HEK293 (cell line): ENCODE data around the gene LRRC59.

ENCODE experiments used
- CTCF ChIA-PET: fragments of 350-600 bp; formaldehyde crosslinking; extraction: SDS; loops from one replicate; lab custom pipeline; 2021; ENCODE audit warnings: antibody characterized with exemption; lab: Yijun Ruan, JAX
- POLR2A ChIA-PET: fragments of 300-600 bp; formaldehyde crosslinking; extraction: SDS; loops from one replicate; lab custom pipeline; 2020; ENCODE audit warnings: antibody characterized with exemption, inconsistent platforms; lab: Yijun Ruan, JAX
- H3K27ac ChIP-seq: fragments of 200-500 bp; sonication (Bioruptor generic); 2 replicates; pipeline ENCODE4 v1.5.1; 2014; ENCODE audit warnings: low read depth, low read length, control low read depth, inconsistent platforms; ENCODE audit errors: extremely low read depth
- H3K36me3 ChIP-seq, 2 experiments: fragments of 200-500 bp in 1 of 2; sonication (Bioruptor generic) in 1 of 2; 1 replicate in 1 of 2; 2 replicates in 1 of 2; pipeline ENCODE4 v1.5.1; 2014 to 2017; ENCODE audit warnings: inconsistent platforms in 2 of 2, low read length in 2 of 2; ENCODE audit not compliant: control insufficient read depth in 2 of 2, insufficient read depth in 1 of 2
- H3K4me1 ChIP-seq: fragments of 200-500 bp; sonication (Bioruptor generic); 2 replicates; pipeline ENCODE4 v1.5.1; 2014; ENCODE audit warnings: mild to moderate bottlenecking, low read length, inconsistent platforms; ENCODE audit not compliant: control insufficient read depth, insufficient read depth
- H3K4me3 ChIP-seq: 2 replicates; pipeline ENCODE4 v1.5.1; 2011; ENCODE audit warnings: low read depth, mild to moderate bottlenecking, control low read depth, low read length, moderate library complexity
- H3K9me3 ChIP-seq: fragments of 200-500 bp; sonication (Bioruptor generic); 2 replicates; pipeline ENCODE4 v1.5.1; 2014; ENCODE audit warnings: low read depth, low read length, inconsistent platforms; ENCODE audit not compliant: control insufficient read depth, insufficient read depth
- FEZF1 ChIP-seq: fragments of 450-650 bp; formaldehyde crosslinking; IDR thresholded peaks from 2 replicates; pipeline ENCODE4 v1.5.1; 2016; ENCODE audit warnings: missing biosample characterization, missing genetic modification characterization
- REST ChIP-seq: fragments of 450-650 bp; formaldehyde crosslinking; IDR thresholded peaks from 2 replicates; pipeline ENCODE4 v1.5.1; 2016; ENCODE audit warnings: missing biosample characterization, missing genetic modification characterization
- ZBTB6 ChIP-seq: fragments of 450-650 bp; formaldehyde crosslinking; IDR thresholded peaks from 2 replicates; pipeline ENCODE4 v1.5.1; 2017; ENCODE audit warnings: missing biosample characterization, missing genetic modification characterization
- ZNF112 ChIP-seq: fragments of 450-650 bp; formaldehyde crosslinking; IDR thresholded peaks from 2 replicates; pipeline ENCODE4 v1.5.0; 2017; ENCODE audit warnings: missing biosample characterization, missing genetic modification characterization
- ZNF155 ChIP-seq: fragments of 450-650 bp; formaldehyde crosslinking; IDR thresholded peaks from 2 replicates; pipeline ENCODE4 v1.5.1; 2016; ENCODE audit warnings: missing biosample characterization, missing genetic modification characterization
- ZNF211 ChIP-seq: fragments of 450-650 bp; formaldehyde crosslinking; IDR thresholded peaks from 2 replicates; pipeline ENCODE4 v1.5.1; 2016; ENCODE audit warnings: low read depth, missing biosample characterization, missing genetic modification characterization
- ZNF423 ChIP-seq: fragments of 450-650 bp; formaldehyde crosslinking; IDR thresholded peaks from 2 replicates; pipeline ENCODE4 v1.5.1; 2016; ENCODE audit warnings: missing biosample characterization, missing genetic modification characterization
- ZNF473 ChIP-seq: fragments of 450-650 bp; formaldehyde crosslinking; IDR thresholded peaks from 2 replicates; pipeline ENCODE4 v1.5.1; 2017; ENCODE audit warnings: missing biosample characterization, missing genetic modification characterization
- ZNF548 ChIP-seq: fragments of 450-650 bp; formaldehyde crosslinking; IDR thresholded peaks from 2 replicates; pipeline ENCODE4 v1.5.1; 2016; ENCODE audit warnings: missing biosample characterization, missing genetic modification characterization
- ZNF571 ChIP-seq: fragments of 450-650 bp; formaldehyde crosslinking; IDR thresholded peaks from 2 replicates; pipeline ENCODE4 v1.5.0; 2017; ENCODE audit warnings: missing biosample characterization, missing genetic modification characterization
- ZNF621 ChIP-seq: fragments of 450-650 bp; formaldehyde crosslinking; IDR thresholded peaks from 2 replicates; pipeline ENCODE4 v1.5.1; 2017; ENCODE audit warnings: missing biosample characterization, missing genetic modification characterization
- ZNF624 ChIP-seq: fragments of 450-650 bp; formaldehyde crosslinking; IDR thresholded peaks from 2 replicates; pipeline ENCODE4 v1.5.1; 2017; ENCODE audit warnings: missing biosample characterization, missing genetic modification characterization
- ZNF660 ChIP-seq: fragments of 450-650 bp; IDR thresholded peaks from 2 replicates; pipeline ENCODE4 v1.5.1; 2018; ENCODE audit warnings: missing biosample characterization, mild to moderate bottlenecking, missing genetic modification characterization
- ZNF776 ChIP-seq: fragments of 450-650 bp; formaldehyde crosslinking; IDR thresholded peaks from 2 replicates; pipeline ENCODE4 v1.5.0; 2017; ENCODE audit warnings: missing biosample characterization, missing genetic modification characterization, borderline replicate concordance
- ZNF843 ChIP-seq: fragments of 450-650 bp; formaldehyde crosslinking; IDR thresholded peaks from 2 replicates; pipeline ENCODE4 v1.5.1; 2016; ENCODE audit warnings: missing biosample characterization, missing genetic modification characterization
- TF ChIP-seq, protein P1 (sequence below): fragments of 450-650 bp; formaldehyde crosslinking; IDR thresholded peaks from 2 replicates; pipeline ENCODE4 v1.5.1; 2016; ENCODE audit warnings: missing biosample characterization, missing genetic modification characterization
- TF ChIP-seq, protein P2 (sequence below): IDR thresholded peaks from 2 replicates; pipeline ENCODE4 v1.6.1; 2011; ENCODE audit warnings: mild to moderate bottlenecking, low read depth, low read length, borderline replicate concordance
- TF ChIP-seq, protein P3 (sequence below): fragments of 450-650 bp; formaldehyde crosslinking; IDR thresholded peaks from 2 replicates; pipeline ENCODE4 v1.5.1; 2016; ENCODE audit warnings: missing biosample characterization, missing genetic modification characterization

Gene LRRC59

GRCh38 chr17:50389534-50389933, 7.8 kb downstream of the LRRC59 start:
- H3K36me3 ChIP-seq = peaks cover 95 to 100% of the 10 kb centered on the region in 2 experiments
- no peaks in the 10 kb centered on the region for H3K9me3 ChIP-seq
- ChIA-PET CTCF (interaction anchor here (0.6 to 8.8 kb wide), 2 partner anchors 8 to 48 kb away, joined by 3 to 69 read pairs; partner anchors contain the start of gene LRRC59), POLR2A (interaction anchor here (0.6 to 5.1 kb wide), 6 partner anchors 7 to 238 kb away, joined by 3 to 25 read pairs (median 3); partner anchors contain the start of genes EME1, LRRC59 and MRPL27)
- H3K4me1 ChIP-seq = no peaks in the 10 kb centered on the region
- TF ChIP-seq, protein P1, sequence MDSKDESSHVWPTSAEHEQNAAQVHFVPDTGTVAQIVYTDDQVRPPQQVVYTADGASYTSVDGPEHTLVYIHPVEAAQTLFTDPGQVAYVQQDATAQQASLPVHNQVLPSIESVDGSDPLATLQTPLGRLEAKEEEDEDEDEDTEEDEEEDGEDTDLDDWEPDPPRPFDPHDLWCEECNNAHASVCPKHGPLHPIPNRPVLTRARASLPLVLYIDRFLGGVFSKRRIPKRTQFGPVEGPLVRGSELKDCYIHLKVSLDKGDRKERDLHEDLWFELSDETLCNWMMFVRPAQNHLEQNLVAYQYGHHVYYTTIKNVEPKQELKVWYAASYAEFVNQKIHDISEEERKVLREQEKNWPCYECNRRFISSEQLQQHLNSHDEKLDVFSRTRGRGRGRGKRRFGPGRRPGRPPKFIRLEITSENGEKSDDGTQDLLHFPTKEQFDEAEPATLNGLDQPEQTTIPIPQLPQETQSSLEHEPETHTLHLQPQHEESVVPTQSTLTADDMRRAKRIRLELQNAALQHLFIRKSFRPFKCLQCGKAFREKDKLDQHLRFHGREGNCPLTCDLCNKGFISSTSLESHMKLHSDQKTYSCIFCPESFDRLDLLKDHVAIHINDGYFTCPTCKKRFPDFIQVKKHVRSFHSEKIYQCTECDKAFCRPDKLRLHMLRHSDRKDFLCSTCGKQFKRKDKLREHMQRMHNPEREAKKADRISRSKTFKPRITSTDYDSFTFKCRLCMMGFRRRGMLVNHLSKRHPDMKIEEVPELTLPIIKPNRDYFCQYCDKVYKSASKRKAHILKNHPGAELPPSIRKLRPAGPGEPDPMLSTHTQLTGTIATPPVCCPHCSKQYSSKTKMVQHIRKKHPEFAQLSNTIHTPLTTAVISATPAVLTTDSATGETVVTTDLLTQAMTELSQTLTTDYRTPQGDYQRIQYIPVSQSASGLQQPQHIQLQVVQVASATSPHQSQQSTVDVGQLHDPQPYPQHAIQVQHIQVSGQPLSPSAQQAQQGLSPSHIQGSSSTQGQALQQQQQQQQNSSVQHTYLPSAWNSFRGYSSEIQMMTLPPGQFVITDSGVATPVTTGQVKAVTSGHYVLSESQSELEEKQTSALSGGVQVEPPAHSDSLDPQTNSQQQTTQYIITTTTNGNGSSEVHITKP (tag by site-specific recombination) = no peak
- no peak for TF ChIP-seq ZBTB6
- TF ChIP-seq ZNF621 (tag by site-specific recombination) = no peak
- no peak for TF ChIP-seq ZNF776 (tag by site-specific recombination)
- no peak for TF ChIP-seq ZNF423
- TF ChIP-seq REST (tag by site-specific recombination) = no peak
- TF ChIP-seq ZNF571 (tag by site-specific recombination) = no peak
- TF ChIP-seq ZNF660 = no peak
- TF ChIP-seq ZNF112 (tag by site-specific recombination) = no peak
- H3K4me3 ChIP-seq = no peak overlapping the region
- no peak overlapping the region for H3K27ac ChIP-seq

GRCh38 chr17:50388728-50389127, 8.6 kb downstream of the LRRC59 start:
- Histone ChIP-seq H3K27ac (no peak overlapping the region), H3K4me1 (no peaks in the 10 kb centered on the region), H3K4me3 (no peak overlapping the region), H3K36me3 (peaks cover 94 to 100% of the 10 kb centered on the region in 2 experiments)
- POLR2A ChIA-PET = interaction anchor here (0.6 to 5.1 kb wide), 5 partner anchors 8 to 83 kb away, joined by 3 to 25 read pairs (median 3); partner anchors contain the start of genes EME1, LRRC59 and MRPL27
- CTCF ChIA-PET = interaction anchor here (0.7 to 8.8 kb wide), 2 partner anchors 9 to 27 kb away, joined by 3 to 69 read pairs; partner anchors contain the start of gene LRRC59
- TF ChIP-seq, protein P2, sequence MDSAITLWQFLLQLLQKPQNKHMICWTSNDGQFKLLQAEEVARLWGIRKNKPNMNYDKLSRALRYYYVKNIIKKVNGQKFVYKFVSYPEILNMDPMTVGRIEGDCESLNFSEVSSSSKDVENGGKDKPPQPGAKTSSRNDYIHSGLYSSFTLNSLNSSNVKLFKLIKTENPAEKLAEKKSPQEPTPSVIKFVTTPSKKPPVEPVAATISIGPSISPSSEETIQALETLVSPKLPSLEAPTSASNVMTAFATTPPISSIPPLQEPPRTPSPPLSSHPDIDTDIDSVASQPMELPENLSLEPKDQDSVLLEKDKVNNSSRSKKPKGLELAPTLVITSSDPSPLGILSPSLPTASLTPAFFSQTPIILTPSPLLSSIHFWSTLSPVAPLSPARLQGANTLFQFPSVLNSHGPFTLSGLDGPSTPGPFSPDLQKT = no peak
- TF ChIP-seq FEZF1 (tag by site-specific recombination) (no peak), ZNF473 (no peak), ZNF548 (no peak), ZNF843 (no peak), ZNF624 (tag by site-specific recombination) (no peak), ZNF211 (tag by site-specific recombination) (no peak), ZNF155 (no peak)
- TF ChIP-seq, protein P3, sequence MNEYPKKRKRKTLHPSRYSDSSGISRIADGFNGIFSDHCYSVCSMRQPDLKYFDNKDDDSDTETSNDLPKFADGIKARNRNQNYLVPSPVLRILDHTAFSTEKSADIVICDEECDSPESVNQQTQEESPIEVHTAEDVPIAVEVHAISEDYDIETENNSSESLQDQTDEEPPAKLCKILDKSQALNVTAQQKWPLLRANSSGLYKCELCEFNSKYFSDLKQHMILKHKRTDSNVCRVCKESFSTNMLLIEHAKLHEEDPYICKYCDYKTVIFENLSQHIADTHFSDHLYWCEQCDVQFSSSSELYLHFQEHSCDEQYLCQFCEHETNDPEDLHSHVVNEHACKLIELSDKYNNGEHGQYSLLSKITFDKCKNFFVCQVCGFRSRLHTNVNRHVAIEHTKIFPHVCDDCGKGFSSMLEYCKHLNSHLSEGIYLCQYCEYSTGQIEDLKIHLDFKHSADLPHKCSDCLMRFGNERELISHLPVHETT = no peak
- TF ChIP-seq, all 188 proteins: peak for 0
- H3K9me3 ChIP-seq = no peaks in the 10 kb centered on the region
